ENCODE results near the gene DKKL1.

Gene DKKL1

GRCh38 chr19:49422407-49423070 lies 58.9 kb downstream of the DKKL1 start:
- DNase-seq: no peak

DNA sequence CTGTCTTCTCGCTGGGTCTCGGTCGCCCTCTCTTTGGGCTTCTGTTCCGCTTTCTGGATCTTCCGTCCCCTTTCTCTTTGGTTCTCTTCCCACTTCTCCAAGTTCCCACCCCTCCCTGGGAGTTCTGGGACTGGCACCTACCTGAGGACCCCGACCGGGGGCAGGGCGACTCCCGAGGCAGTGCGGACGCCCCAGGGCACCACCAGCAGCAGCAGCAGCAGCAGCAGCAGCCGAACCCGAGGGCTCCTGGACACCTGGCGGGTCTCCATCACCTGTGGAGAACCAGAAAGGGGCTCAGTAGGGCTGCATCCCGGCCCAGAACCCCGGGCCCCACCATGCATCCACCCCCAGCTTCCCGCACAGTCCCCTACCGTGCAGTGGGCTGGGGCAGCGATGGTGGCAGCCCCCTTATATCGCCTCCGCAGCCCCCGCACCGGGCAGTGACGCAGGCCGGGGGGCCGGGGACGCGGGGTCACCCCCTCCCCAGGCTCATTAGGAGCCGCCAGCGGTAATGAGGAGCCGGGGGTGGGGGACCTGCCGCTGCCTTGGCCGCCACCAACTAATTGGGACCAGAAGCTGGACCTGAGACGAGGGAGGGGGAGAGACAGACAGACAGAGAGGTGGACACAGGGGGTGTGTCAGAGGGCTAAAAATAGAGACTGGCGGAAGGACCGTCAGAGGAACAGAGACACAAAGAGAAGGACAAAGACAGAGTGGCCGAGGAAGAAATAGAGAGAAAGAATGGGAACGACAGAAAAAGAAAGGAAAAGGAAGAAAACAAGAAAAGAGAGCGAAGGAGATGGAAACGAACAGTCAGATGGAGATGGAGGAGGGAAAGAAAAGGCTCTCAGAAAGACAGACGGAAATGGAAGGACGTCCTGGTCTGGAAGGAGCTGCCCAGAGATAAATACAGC lies 59.7 kb downstream of the DKKL1 start, which contains the start of gene PTH2:
PTH2 (minus strand) TSS at position 371 of the 914 bp plus-strand sequence; CDS start at position 269, 102 bp downstream.
- DNase-seq: no peak

DNA sequence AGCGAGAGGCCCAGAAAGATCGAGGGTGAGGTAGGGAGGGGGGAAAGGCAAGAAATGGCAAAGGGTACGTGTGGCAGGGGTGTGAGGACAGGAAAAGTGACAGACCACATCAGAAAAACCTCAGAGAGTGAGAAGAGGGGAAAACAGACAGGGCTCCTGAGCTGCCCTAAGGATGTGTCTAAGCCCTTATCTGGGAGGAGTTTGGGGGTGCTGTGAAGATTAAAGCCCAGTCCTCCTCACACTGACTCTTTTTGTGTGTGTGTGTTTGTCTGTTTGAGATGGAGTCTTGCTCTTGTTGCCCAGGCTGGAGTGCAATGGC lies 60.3 kb downstream of the DKKL1 start:
- no peak for DNase-seq

Measured in NCI-H526 treated with DMSO at 0.1 percent for 48 hours (cell line).